HG03196 (cell line): Measurements from ENCODE around the gene BAIAP2.
"Not testable (repeated sequence)": the region's sequence is repeated elsewhere in the genome, so short reads cannot be mapped to it uniquely, and the experiment has no call there.

ENCODE experiments used
- ATAC-seq: cut with Tn5 transposase; IDR thresholded peaks from one replicate; pipeline ENCODE4 v1.9.1; 2021; ENCODE audit not compliant: unreplicated experiment

Gene BAIAP2

DNA sequence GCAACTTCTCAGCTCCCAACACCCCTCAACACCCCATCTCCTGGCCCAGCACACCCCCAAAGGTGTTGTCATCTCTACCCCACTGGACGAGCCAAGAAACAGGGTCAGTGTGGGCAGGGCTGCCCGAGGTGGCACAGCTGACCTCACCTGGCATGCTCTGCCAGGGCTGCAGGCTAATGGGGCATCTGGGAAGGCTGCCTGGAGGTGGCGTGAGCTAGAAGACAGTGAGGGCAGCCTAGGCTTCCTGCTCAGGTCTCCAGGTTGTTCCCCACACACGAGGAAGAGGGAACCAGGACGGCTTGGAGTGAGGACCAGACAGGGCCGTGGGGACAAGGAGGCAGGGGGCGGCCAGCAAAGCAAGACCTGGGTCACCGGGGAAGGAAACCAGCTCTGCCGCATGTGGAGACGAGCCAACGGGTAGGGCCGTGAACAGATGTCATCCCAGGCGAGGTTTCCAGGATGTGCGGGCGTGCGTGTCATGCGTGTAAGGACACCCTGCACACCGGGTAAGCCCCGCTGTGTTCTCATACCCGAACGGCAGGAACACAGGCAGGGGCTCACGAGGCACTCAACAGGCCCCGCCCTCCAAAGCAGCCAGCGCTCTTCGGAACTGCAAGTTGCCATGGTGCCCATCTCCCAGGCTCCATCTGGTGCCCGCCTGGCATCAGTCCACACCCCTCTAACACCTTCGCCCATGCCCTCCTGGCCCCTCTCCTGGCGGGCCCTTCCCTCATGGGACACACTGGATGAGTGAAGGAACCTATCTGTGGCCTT lies 100.7 kb downstream of the BAIAP2 start:
- no peak for ATAC-seq

DNA sequence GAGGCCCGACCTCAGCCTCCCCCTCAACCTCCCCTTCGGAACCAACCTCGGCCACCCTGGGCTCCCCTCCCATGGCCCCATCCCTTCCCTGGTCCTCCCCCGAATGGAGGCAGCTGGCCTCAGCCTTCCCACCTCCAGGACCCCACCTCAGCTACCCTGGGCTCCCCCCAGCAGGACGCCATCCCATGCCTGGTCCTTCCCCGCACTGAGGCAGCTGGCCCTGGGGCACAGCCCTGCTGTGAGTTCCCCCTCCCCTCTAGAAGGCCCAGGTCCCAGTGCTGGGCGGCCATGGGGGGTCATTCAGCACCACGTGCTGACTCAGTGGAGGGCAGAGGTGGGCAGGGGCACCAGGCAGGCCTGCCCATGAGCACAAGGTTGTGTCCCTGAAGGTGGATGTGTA lies 101.4 kb downstream of the BAIAP2 start:
- ATAC-seq, result no peak

DNA sequence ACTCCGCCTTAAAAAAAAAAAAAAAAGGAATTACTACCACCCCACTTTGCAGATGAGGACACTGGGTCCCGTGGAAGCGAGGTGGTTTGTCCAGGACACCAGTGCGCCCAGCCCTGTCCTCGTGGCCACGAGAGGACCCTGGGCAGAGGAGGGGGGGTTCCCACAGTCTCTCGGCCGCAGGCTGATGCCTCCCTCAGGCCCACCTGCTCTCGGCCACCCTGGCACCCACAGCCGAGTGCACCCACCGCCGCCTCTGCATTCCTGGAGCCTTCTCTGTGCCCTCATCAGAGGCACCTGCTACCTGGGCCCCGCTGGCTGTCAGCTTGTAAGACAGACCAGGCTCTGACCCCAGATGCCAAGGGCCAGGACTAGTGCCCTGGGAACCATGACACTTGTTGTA lies 102.3 kb downstream of the BAIAP2 start:
- no peak for ATAC-seq

DNA sequence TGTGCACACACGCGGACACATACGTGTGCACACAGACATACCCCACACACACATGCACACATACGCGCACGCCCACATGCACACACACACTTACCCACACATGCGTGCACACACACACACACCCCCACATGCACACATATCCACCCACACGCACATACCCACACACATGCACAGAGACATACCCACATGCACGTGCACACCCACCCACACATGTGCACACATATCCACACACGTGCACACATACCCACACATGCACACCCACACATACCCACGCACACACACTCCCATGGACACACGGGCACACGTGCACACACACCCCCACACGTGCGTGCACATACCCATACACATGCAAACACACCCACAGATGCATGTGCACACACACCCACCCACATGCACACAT lies 103.1 kb downstream of the BAIAP2 start:
- ATAC-seq, result no peak

DNA sequence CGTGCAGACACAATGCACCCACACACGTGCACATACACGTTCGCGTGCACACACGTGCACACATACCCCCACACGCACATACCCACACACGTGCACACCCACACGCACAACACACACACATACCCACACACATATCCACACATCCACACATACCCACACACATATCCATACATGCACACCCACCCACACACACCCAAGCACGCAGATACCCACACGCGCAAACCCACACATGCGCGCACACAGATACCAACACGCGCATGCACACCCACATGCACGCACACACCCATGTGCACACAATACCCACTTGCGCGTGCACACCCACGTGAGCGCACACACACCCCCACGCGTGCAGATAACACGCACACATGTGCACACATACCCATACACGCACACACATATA lies 103.5 kb downstream of the BAIAP2 start:
- ATAC-seq, result no peak

DNA sequence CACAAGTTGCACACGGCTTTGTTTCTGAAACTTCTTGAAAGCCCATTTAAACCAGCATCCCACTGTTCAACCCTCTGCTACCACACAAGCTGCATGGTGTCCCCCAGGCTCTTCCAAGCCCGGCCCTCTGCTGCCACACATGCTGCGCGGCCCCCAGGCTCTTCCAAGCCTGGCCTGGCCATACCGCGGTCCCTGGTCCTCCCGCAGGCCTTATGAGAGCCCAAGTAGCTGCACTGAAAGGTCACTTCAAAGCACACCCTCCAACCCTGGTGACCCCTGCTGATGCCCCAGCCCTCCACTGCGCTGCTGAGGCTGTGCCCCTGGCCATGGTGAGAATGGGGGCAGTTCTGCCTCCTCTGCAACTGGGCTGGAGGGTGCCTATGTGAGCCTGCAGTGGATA lies 104.5 kb downstream of the BAIAP2 start:
- ATAC-seq, result no peak

DNA sequence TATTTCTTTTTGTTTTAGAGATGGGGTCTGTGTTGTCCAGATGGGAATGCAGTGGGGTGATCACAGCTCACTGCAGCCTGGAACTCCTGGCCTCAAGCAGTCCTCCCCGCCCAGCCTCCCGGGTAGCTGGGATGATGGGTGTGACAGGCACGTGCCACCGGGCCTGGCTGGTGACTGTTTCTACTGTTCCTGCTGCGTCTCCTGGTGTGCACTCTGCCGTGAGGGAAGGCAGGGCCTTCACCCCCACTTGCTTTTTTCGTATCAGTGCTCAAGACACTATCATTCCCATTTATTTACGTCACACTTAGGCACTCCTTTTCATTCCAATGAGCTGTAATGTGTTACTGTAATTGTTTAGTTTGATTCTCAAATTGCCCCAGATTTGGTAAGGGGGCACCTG lies 105.1 kb downstream of the BAIAP2 start:
- ATAC-seq, result no peak

DNA sequence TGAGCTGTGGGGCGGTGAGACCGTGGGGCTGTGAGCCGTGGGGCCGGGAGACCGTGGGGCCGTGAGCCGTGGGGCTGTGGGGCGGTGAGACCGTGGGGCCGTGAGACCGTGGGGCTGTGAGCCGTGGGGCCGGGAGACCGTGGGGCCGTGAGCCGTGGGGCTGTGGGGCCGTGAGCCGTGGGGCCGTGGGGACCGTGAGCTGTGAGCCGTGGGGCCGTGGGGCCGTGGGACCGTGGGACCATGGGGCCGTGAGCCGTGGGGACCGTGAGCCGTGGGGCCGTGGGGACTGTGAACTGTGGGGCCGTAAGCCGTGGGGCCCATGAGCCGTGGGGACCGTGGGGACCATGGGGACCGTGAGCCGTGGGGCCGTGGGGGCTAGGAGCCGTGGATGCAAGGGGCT lies 105.7 kb downstream of the BAIAP2 start:
- no peak for ATAC-seq

DNA sequence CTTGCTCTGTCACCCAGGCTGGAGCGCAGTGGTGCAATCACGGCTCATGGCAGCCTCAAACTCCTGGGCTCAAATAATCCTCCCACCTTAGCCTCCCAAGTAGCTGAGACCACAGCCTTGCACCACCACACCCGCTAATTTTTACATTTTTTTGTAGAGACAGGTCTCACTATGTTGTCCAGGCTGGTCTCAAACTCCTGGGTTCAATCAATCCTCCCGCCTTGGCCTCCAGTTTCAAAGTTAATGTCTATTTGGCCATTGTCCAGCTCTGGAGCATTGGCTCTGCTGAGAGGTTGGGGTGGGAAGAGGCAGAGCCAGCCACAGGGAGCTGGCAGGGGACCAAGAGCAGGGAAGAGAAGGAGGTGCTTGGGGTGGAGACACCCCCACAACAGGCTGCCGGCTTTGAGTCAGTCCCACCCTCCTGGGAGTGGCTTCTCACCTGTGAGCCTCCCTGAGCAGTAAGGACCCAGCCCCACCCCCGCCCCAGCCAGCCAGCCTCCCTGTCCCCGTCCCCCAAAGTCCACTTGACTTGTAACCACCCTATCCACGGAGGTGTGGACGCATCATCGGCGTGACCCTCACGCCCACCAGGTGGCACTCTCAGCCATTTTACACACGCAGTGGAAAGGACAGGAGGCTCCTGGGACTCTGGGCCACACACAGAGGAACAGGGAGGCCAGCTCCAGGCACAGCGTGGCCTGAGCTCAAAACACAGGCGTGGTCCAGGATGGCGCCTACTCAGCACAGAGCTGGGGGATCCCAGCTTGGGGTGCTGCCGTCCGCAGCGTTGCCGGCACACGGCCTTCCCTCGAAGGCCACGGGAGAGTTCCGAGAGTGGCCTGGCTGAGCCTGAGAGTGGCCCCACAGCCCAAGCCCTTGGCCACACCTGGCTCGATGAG lies 107.6 kb downstream of the BAIAP2 start:
- no peak for ATAC-seq

DNA sequence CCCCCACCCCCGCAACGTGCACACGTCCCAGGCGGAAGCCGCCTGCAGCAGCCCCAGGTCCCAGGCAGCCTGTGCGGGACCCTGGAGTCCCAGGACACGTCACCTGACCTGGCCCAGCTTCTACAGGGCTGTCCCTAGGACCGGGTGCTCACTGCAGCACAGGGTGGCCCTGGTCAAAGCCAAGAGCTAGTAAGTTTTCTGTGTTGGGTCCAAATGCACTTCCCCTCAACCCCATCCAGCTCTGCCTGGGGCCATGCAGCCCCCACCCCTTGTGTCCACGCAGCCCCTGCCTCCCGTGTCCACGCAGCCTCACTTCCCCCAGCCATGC lies 108.2 kb downstream of the BAIAP2 start:
- no peak for ATAC-seq

DNA sequence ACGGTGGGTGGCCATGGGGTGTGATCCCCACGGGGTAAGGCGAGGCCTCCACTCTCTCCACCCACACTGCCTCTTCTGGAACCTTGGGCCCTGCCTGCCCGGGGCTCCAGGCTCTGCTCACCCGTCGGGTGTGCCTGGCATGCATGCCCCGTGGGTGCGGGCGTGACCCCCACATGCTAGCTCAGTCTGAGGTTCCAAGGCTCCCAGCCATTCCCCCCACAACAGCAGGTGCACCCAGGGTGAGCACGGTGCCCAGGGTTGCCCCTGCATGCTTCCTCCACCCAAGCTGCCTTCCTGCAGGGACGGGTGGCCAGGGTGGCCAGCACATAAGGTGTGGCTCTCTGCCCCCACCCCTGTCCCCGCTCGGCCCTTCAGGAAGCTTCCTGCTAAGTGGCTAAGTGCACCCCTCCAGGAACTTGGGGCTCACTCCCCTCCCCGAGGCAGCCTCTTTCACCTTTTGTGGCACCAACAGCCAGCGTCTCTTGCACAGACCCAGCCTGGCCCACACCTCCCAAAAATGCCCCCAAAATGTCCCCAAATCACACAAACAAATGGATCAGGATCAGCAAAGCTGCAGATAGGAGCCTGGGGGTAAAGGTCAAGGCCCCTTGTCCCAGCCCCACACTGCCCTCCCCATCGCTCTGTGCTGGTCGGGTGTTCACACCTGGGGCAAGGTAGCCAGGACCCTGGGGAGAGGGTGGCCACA lies 108.9 kb downstream of the BAIAP2 start:
- ATAC-seq, result no peak

DNA sequence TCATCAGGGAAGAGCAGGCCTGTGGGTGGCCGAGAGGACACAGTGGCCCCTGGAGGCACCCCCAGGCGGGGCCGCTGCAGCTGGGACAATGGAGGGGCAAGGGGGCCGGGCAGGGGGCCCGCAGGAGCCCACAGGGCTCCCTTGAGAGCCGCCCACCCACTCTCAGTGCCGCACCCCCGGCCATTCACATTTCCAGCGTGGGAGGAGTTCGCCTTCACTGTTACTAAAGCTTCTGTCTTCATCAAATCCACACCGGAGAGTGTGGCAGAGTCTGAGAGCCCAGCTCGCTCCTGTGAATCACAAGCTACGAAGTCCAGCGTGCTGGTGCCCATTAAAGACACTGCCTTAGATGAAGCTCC lies 109.5 kb downstream of the BAIAP2 start:
- ATAC-seq, result no peak

DNA sequence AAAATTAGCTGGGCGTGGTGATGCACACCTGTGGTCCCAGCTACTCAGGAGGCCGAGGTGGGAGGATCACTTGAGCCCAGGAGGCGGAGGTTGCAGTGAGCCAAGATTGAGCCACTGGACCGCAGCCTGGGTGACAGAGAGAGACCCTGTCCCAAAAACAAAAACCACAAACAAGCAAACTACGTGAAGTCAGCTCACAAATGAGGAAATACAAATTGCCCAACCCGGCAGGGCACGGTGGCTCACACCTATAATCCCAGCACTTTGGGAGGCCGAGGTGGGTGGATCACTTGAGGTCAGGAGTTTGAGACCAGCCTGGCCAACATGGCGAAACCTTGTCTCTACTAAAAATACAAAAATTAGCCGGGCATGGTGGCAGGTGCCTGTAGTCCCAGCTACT lies 111.3 kb downstream of the BAIAP2 start:
- ATAC-seq, result not testable (repeated sequence)

DNA sequence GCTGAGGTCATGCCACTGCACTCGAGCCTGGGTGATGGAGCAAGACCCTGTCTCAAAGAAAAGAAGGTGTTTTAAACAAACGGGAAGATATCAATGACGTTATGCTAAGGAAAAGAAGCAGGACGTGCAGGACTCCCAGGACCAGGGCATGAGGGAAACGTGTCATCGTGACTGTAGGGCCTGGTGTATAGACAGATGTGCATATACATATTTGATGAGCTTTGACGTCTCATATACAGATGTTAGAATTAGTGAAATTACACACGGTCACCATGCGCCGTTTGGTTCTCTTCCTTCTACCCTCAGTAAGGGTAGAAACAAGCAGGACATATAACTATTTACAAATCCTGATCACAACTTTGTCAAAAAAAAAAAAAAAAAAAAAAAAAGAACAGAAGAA lies 112.8 kb downstream of the BAIAP2 start:
- ATAC-seq, result no peak

DNA sequence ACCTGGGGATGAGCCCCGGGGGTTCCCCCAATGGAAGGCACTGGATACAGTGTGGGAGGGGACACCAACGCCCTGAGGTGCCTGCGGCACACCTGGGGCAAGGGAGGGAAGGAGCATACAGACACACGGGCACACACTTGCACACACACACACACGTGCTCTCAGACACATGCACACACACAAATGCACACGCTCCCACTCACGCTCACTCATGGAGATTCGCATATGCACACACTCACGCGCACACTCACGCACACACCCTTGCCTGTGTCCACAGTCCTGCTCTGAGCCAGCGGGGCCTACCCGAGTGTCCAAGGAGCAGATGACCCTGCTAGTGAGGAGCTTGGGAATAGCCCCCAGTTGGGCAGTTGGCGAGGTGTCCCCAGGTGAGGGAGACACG lies 113.6 kb downstream of the BAIAP2 start:
- ATAC-seq, result no peak

DNA sequence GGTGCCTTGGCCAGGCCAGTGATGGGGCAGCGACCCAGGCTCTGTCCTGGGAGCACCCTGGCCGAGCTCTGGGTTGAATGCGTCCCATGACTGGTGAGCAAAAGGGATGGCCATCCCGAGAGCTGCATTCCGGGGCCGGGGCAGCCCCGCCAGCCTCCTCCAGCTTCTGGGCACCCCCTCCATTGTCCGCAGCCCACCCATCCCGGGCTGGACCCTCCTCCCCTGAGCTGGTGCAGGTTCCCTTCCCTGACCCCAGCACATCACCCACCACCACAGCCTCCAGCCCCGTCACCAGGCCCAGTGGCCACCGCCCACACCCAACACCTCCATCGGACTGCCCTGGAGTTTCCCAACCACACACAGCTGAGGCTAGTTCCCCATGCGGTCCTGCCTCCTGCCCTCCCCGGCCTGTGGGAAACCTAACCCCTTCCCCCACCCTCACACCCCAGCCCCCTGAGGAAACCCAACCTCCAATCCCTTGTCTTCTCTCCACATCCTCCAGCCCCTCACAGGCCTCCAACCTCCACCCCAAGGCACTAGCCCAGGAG lies 114.1 kb downstream of the BAIAP2 start:
- ATAC-seq, result no peak

DNA sequence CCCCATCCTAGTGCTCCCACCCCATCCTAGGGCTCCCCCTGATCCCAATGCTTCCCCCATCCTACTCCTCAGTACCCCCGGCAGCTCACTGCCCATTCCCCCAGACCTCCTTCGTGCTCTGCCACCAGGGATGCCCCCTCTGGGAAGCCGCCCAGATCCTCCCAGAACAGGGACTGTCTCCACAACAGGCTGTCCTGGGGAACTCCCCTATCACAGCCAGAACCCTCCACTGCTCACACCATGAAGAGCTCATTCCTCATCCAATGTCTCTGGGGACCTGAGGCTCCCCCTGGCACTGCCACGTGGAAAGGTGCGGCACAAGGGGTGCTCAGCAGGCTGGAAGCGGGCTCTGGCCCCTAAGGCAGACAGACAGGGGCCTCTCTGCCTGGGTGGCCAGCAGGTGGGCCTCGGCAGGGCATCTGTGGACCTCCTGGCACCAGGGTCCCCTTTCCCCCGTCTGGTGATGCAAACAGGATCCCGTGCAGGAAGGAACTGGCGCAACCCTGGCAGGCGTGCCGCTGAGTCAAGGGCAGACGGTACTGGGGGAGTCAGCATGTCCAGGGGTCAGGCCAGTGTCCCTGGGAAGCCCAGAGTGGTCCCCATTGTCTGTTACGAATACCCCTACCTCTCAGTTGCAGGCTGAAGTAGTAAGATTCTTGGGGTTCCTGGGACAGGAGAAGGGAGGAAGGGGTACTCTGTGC lies 115.6 kb downstream of the BAIAP2 start:
- no peak for ATAC-seq

DNA sequence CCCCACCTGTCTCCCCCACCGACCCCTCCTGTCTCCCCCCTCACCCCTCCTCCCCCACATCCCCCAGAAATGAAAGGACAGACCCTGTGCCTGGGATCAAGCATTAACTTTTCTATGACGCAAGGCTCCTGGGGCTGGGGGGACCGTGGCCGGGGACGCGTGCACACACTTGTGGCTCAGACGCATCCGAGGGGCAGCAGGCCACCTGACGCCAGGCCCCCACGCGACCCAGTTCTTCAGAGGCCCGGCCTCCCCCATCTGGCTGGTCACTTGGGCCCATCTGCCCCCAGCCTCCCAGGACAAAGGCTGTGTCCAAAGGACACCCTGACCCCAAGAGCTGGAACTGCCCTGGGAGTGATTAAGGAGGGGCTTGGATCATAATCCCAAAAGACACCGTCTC lies 116.3 kb downstream of the BAIAP2 start:
- no peak for ATAC-seq

DNA sequence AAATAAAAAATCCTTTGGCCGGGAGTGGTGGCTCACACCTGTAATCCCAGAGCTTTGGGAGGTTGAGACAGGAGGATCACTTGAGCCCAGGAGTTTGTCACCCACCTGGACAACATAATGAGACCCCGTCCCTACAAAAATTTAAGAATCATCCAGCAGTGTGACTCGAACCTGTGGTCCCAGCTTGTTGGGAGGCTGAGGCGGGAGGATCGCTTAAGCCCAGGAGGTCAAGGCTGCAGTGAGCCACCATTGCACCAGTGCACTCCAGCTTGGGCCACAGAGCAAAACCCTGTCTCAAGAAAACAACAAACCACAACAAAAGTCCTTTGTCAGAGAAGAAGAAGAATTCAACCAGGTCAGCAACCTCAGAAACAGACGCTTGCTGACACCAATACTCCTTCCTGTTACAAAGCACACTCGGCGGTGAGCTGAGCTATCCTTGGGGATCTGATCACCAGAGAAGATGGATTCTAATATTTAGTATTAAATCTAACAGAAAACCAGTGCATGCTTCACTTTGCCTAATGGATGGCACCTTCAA lies 117.4 kb downstream of the BAIAP2 start:
- no peak for ATAC-seq

DNA sequence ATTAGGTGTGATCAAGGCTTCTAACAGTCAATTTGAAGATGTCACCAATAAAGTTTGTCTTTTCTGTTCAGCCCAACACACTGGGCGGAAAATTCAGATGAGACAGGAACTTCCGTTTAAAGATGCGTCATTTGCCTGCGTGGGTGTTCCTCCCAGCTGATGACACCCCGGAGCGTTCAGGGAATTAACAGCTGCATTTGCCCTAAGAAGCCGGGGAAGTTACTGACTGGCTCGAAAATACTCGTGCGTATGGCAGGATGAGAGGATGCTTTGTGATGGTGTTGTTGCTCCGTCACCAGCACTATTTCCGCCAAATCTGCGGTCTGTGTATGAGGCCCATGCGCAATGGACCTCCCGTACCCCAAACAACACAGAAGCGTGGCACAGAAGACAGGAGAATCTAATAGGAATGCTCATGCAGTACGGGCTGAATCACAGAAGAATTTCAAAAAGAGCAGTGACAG lies 118.4 kb downstream of the BAIAP2 start:
- ATAC-seq, result no peak

DNA sequence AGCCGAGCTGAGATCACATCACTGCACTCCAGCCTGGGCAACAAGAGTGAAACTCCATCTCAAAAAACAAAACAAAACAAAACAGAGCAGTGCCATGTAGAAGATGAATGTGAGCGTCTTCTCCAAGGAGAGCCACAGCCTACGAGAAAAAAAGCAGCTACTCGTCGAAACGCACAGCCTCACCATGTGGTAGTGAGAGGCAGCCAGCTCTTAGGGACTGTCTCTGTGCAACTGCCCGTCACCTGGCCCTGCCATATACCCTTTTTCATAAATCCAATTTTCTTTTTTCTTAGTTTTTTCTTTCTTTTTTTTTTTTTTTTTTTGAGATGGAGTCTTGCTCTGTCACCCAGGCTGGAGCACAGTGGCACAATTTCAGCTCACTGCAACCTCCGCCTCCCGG lies 119.1 kb downstream of the BAIAP2 start:
- not testable (repeated sequence) for ATAC-seq
